Activated gamma-delta T cell (primary cell): ENCODE measurements around the gene TNFAIP8.

ENCODE experiments used
- DNase-seq: peaks from one replicate; lab custom pipeline; 2025; lab: John Stamatoyannopoulos, UW

TNFAIP8 gene

GRCh38 chr5:119346394-119346793 is 9.4 kb upstream of the TNFAIP8 start:
- no peak for DNase-seq

- no peak for DNase-seq
Measured at GRCh38 chr5:119347574-119347973, 8.2 kb upstream of the TNFAIP8 start.

- DNase-seq, result no peak
Measured at GRCh38 chr5:119347991-119348390, 7.8 kb upstream of the TNFAIP8 start.

- DNase-seq, result no peak
Measured at GRCh38 chr5:119353213-119353612, 2.6 kb upstream of the TNFAIP8 start.

- no peak for DNase-seq
Measured at GRCh38 chr5:119353686-119354366, 2.0 kb upstream of the TNFAIP8 start.

GRCh38 chr5:119354537-119355243 is 1.1 kb upstream of the TNFAIP8 start:
- no peak for DNase-seq

GRCh38 chr5:119355244-119355638 is 578 bp upstream of the TNFAIP8 start:
- DNase-seq, result no peak

GRCh38 chr5:119356612-119357188 is 881 bp downstream of the TNFAIP8 start:
- DNase-seq, result no peak

- no peak for DNase-seq
Measured at GRCh38 chr5:119357270-119357669, 1.5 kb downstream of the TNFAIP8 start.

GRCh38 chr5:119357808-119358529 is 2.1 kb downstream of the TNFAIP8 start:
- DNase-seq, result no peak

GRCh38 chr5:119358530-119358900 is 2.7 kb downstream of the TNFAIP8 start:
- no peak for DNase-seq

GRCh38 chr5:119358901-119359603 is 3.2 kb downstream of the TNFAIP8 start:
- no peak for DNase-seq

- no peak for DNase-seq
Measured at GRCh38 chr5:119359737-119360413, 4.1 kb downstream of the TNFAIP8 start.

- DNase-seq, result no peak
Measured at GRCh38 chr5:119360905-119361593, 5.2 kb downstream of the TNFAIP8 start.

- DNase-seq, result no peak
Measured at GRCh38 chr5:119361594-119362125, 5.8 kb downstream of the TNFAIP8 start.

- no peak for DNase-seq
Measured at GRCh38 chr5:119362714-119363113, 6.9 kb downstream of the TNFAIP8 start.

GRCh38 chr5:119363271-119363670 is 7.5 kb downstream of the TNFAIP8 start:
- DNase-seq, result no peak

- DNase-seq, result no peak
Measured at GRCh38 chr5:119363936-119364335, 8.1 kb downstream of the TNFAIP8 start.

- DNase-seq, result no peak
Measured at GRCh38 chr5:119365847-119366539, 10.2 kb downstream of the TNFAIP8 start.

- no peak for DNase-seq
Measured at GRCh38 chr5:119366540-119366881, 10.7 kb downstream of the TNFAIP8 start.
